IMR-90 (cell line): Measurements from ENCODE around the gene FAM76B.

ENCODE experiments used
- CEBPB ChIP-seq: IDR thresholded peaks from 2 replicates; pipeline ENCODE4 v1.6.1; 2012; ENCODE audit warnings: low read depth, low read length, improper control_type of control experiment
- CHD1 ChIP-seq: IDR thresholded peaks from 2 replicates; pipeline ENCODE4 v1.6.1; 2012; ENCODE audit warnings: low read depth, low read length, improper control_type of control experiment
- CTCF ChIP-seq: conservative IDR thresholded peaks from 2 replicates; pipeline ENCODE4 v1.5.1; 2012; ENCODE audit warnings: mild to moderate bottlenecking, low read depth, low read length, improper control_type of control experiment
- ELK1 ChIP-seq: fragments of 150-350 bp; IDR thresholded peaks from 2 replicates; pipeline ENCODE4 v1.6.1; 2016; ENCODE audit warnings: low read depth, mild to moderate bottlenecking, low read length, moderate library complexity, borderline replicate concordance
- MAFK ChIP-seq: IDR thresholded peaks from 2 replicates; pipeline ENCODE4 v1.6.1; 2012; ENCODE audit warnings: low read depth, low read length, improper control_type of control experiment
- MAZ ChIP-seq: IDR thresholded peaks from 2 replicates; pipeline ENCODE4 v1.6.1; 2012; ENCODE audit warnings: low read depth, mild to moderate bottlenecking, low read length, improper control_type of control experiment, moderate library complexity, borderline replicate concordance
- MXI1 ChIP-seq: IDR thresholded peaks from 2 replicates; pipeline ENCODE4 v1.6.1; 2012; ENCODE audit warnings: low read depth, mild to moderate bottlenecking, low read length, moderate library complexity, borderline replicate concordance
- POLR2A ChIP-seq: IDR thresholded peaks from 2 replicates; pipeline ENCODE4 v1.6.1; 2012; ENCODE audit warnings: mild to moderate bottlenecking, low read depth, low read length
- RAD21 ChIP-seq: IDR thresholded peaks from 2 replicates; pipeline ENCODE4 v1.6.1; 2012; ENCODE audit warnings: low read length, improper control_type of control experiment
- RCOR1 ChIP-seq: IDR thresholded peaks from 2 replicates; pipeline ENCODE4 v1.6.1; 2012; ENCODE audit warnings: mild to moderate bottlenecking, low read length, improper control_type of control experiment; ENCODE audit not compliant: insufficient replicate concordance
- RFX5 ChIP-seq: IDR thresholded peaks from 2 replicates; pipeline ENCODE4 v1.8.0; 2012; ENCODE audit warnings: low read depth, mild to moderate bottlenecking, low read length, moderate library complexity
- SMC3 ChIP-seq: fragments of 150-350 bp; IDR thresholded peaks from 2 replicates; pipeline ENCODE4 v1.6.1; 2016; ENCODE audit warnings: low read depth, mild to moderate bottlenecking, antibody characterized with exemption, low read length, moderate library complexity
- USF2 ChIP-seq: fragments of 150-350 bp; IDR thresholded peaks from 2 replicates; pipeline ENCODE4 v1.6.1; 2017; ENCODE audit warnings: mild to moderate bottlenecking, antibody characterized with exemption, low read length, low read depth

GRCh38 chr11:95835768-95836488 is 46.3 kb upstream of the FAM76B start:
- TF ChIP-seq CTCF (peak; percentile 97), RAD21 (peak; percentile 95), RFX5 (no peak), SMC3 (peak; percentile 85), MXI1 (no peak), CHD1 (no peak), POLR2A (no peak), USF2 (no peak), CEBPB (peak; percentile 48), ELK1 (no peak), RCOR1 (no peak), MAFK (no peak), MAZ (no peak)
